ENCODE results near the gene CD151. TPM values are rescaled to one million over a fixed set of nuclear protein-coding genes. Genes with fewer than 3 reads are reported as not detected.

Gene CD151
- total and polyA plus RNA-seq, 8 donors = 163 to 351 (median 261) TPM

DNA sequence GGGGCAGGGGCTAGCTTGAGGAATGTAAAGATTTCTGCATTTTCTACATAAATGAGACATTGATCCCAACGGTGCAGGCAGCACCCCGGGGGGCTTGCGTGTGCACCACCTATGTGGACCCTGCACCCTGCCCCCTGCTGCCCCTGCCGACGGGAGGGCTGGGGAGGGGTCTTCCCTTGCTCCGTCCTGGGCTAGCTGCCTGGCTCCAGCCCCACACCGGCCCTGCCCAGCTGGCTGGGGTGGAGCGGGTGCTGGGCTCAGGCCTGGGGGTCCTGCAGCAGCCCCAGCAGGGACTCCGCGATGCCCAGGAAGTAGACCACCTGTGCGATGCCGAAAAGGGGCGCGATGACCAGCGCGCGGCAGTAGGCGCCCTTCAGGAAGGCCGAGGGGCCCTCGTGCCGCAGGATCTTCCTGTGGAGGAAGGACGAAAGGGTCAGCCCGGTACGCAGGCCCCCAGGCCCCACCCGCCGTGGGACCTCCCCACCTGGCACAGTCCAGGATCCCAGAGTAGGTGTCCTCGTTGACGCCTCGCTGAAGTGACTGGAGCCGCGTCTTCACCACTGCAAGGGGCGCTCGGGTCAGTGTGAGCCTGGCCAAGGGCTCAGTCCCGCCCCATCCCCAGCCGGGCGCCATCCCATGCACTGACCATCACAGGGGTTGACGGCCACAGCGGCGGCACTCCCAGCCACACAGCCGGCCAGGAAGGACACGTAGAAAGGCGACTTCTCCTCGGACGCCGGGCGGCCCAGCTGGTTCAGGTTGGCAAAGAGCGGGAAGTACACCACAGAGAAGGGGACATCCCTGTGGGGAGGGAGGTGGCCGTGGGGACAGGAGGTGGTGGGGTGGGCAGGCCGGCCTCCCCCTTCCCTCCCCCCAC lies 40.9 kb upstream of the CD151 start:
- 87 to 92% methylated on average over 46 to 48 of the region's 49 CpGs for WGBS, 2 donors
- intact Hi-C loops (cut with DNase I) = no loop called here
- FAIRE-seq (no peak), ATAC-seq (no peak), DNase-seq (peak in 4 of 6 donors; percentile 17 to 83 (median 60))
- H3K4me1 ChIP-seq = peaks cover 5 to 11% (median 7%) of the 10 kb centered on the region in 3 donors
- peaks cover 0 to 14% (median 4%) of the 10 kb centered on the region in 3 donors for H3K36me3 ChIP-seq
- no peaks in the 10 kb centered on the region for H3K27me3 ChIP-seq
- H3K27ac ChIP-seq = no peak overlapping the region
- no peaks in the 10 kb centered on the region for H3K9me3 ChIP-seq
- H3K4me3 ChIP-seq = no peak overlapping the region
- TF ChIP-seq, protein P1, sequence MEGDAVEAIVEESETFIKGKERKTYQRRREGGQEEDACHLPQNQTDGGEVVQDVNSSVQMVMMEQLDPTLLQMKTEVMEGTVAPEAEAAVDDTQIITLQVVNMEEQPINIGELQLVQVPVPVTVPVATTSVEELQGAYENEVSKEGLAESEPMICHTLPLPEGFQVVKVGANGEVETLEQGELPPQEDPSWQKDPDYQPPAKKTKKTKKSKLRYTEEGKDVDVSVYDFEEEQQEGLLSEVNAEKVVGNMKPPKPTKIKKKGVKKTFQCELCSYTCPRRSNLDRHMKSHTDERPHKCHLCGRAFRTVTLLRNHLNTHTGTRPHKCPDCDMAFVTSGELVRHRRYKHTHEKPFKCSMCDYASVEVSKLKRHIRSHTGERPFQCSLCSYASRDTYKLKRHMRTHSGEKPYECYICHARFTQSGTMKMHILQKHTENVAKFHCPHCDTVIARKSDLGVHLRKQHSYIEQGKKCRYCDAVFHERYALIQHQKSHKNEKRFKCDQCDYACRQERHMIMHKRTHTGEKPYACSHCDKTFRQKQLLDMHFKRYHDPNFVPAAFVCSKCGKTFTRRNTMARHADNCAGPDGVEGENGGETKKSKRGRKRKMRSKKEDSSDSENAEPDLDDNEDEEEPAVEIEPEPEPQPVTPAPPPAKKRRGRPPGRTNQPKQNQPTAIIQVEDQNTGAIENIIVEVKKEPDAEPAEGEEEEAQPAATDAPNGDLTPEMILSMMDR (IDR thresholded peaks at IDR 0.05) = no peak

DNA sequence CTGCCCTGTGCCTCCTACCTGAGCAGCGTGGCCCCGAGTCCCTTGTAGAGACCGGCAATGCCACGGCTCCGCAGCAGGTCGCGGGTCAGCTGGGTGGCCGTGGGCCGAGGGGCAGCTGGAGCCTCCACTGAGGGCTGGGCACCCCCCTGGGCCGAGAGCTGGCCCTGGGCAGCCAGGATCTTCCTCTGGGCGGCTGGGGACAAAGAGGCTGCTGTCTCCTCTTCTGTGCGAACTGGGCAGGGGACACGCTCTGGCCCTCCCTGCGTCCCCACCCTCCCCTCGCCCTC lies 40.3 kb upstream of the CD151 start:
- intact Hi-C loops (cut with DNase I) = no loop called here
- Histone ChIP-seq H3K4me1 (peaks cover 8 to 14% (median 8%) of the 10 kb centered on the region in 3 donors), H3K27ac (no peak overlapping the region), H3K9me3 (no peaks in the 10 kb centered on the region), H3K27me3 (no peaks in the 10 kb centered on the region), H3K36me3 (peaks cover 0 to 14% (median 4%) of the 10 kb centered on the region in 3 donors), H3K4me3 (no peak overlapping the region)
- DNase-seq (peak in 2 of 6 donors; percentile 17 to 80), ATAC-seq (no peak), FAIRE-seq (no peak)
- TF ChIP-seq, protein P1 (IDR thresholded peaks at IDR 0.05) = no peak
- WGBS, 2 donors = 85 to 90% methylated on average over 7 to 15 of the region's 15 CpGs

DNA sequence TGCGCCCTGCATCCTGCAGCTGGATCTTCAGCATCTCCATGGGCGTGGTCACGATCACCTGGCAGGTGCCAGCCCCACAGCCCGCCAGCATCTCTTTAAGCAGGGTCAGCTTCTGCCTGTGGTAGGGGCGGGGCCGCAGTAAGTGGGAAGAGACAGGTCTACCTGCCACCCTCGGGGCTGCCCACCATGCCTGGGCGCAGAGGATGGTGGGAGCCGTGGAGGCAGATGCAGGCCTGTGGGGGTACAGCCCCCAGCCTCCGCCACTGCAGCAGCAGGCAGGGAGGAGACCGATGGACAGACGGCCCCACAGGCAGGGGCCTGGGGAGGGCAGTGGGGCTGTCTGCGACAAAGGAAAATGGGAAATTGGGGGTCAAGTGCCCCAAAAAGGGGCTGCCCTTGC lies 39.9 kb upstream of the CD151 start:
- WGBS, 2 donors = 73 to 86% methylated on average over 12 to 13 of the region's 13 CpGs

DNA sequence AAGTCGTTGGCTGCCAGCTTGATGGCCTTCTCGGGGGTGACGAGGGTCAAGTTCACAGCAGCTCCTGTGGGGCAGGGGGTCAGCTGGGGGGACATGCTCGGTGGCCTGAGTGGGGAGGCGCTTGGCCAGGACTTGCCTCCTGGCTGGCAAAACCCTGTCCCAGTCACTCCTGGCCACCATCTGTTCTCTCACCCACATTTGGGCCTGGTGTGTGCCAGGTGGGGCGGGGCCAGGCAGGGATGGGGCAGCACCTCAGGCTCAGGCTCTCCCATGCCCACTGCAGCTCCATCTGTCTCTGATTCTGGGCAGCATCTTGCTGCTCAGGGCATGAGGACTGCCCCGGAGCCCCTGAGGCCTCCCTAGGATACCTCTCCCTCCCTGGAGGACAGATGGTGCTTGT lies 39.2 kb upstream of the CD151 start:
- Histone ChIP-seq H3K9me3 (no peaks in the 10 kb centered on the region), H3K27ac (peak overlapping the region in 3 of 4 donors; percentile 86 to 90 (median 89)), H3K27me3 (no peaks in the 10 kb centered on the region), H3K4me1 (peaks cover 8 to 17% (median 8%) of the 10 kb centered on the region in 3 donors), H3K36me3 (peaks cover 0 to 14% (median 4%) of the 10 kb centered on the region in 3 donors), H3K4me3 (peak overlapping the region in 3 of 4 donors; percentile 60 to 85 (median 72))
- DNase-seq (peak; percentile 85 to 96 (median 90)), ATAC-seq (peak; percentile 30 to 48 (median 41)), FAIRE-seq (no peak)
- TF ChIP-seq, protein P1 (IDR thresholded peaks at IDR 0.05) = no peak
- 38 to 41% methylated on average over 7 of the region's 7 CpGs for WGBS, 2 donors
- intact Hi-C loops (cut with DNase I) = no loop called here

More for the DNA sequence above, 39.9 kb upstream of the CD151 start:
- Histone ChIP-seq H3K4me1 (peaks cover 8 to 14% (median 8%) of the 10 kb centered on the region in 3 donors), H3K4me3 (peak overlapping the region in 1 of 4 donors; percentile 72), H3K9me3 (no peaks in the 10 kb centered on the region), H3K36me3 (peaks cover 0 to 14% (median 4%) of the 10 kb centered on the region in 3 donors), H3K27me3 (no peaks in the 10 kb centered on the region), H3K27ac (no peak overlapping the region)
- no peak for ATAC-seq
- no peak for FAIRE-seq
- TF ChIP-seq, protein P1 (IDR thresholded peaks at IDR 0.05) = no peak
- peak in 3 of 6 donors; percentile 35 to 74 (median 63) for DNase-seq
- intact Hi-C loops (cut with DNase I) = no loop called here
